Limb (tissue), 2 donors: ENCODE measurements around the gene IQCM.

Experiments used
- DNase-seq, 2 donors: peaks; one replicate each; pipeline ENCODE4 v3.0.0-alpha.2; 2016; ENCODE audit errors: extremely low spot score in 2 of 2

The IQCM gene, protein sequence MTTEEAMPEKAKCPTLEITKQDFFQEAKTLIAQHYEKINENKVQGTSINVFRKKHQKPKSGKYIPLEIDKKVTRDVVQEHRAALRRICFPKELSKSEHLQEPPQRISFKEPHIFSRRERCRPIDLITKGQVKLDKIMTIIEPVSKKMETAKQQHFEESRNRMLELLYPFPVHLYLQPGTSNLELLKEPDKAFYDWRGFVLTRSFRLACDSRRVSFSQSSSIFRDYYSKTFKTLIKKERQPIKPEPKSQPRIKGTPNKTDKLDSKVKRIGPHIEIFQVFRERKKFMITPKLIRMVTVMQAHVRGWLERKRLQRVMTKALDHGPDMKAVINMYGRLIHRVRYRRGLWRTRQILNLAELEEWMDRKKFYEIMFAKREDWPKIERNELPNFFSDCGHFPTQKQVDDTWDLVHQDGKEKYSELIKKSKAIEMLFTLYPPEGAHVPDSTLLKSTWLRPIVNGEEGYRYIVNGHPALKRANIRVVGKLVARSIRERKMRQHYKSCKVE

DNA sequence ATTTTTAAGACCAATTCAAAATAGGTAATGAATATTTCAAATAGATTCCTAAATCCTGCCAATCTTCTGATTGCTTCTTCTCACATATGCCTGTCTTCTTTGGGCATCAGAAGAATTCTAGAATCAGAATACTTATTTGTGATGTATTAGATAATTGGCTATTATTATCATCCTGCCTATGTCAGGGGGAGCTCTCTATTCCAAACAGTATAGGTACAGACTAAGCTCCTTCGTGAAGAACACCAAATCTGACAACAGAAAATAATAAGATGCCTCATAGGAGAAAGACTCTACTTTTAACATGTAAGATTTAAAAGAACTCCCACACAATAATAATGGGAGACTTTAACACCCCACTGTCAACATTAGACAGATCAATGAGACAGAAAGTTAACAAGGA, at the start of gene IQCM:
IQCM (minus strand) TSS at position 101 of the 400 bp plus-strand sequence. CDS start 73,152 bp downstream, outside the sequence.
- DNase-seq: no peak

DNA sequence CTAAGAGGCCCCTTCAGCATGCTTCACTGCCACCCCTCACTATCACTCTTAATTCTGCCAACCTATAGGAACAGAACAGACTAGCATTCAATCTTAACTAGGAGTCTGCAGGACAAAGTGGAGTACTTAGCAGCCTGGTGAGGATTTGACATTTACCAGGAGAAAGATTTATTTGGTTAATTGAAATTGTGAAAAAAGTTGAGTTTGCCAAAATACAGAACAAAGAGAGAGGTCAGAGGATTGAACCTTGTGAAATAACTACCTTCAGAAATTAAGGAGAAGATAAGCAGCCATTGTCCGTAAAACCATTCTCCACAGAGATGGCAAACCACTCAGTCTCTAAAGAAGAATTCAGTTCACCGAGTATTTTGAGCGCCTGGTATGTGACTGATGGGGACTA, 41.8 kb upstream of the IQCM start:
- DNase-seq: no peak

DNA sequence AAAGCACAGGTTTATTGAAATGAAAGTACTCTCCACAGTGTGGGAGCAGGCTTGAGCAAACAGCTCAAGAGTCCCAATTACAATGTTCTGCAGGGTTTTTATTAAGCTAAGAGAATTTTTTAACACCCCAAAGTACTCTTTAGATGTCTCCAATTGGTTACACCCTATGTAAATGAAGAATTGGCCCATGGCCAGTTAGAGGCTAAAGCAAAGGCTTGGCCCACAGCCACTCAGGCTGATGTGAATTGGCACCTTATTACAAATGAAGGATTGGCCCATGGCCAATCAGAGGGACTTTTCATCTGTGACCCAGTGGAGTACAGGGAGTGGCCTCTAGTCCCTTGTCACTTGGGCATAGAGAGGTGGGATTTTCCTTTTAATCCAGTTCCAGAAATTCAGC, 30.1 kb upstream of the IQCM start:
- no peak for DNase-seq

DNA sequence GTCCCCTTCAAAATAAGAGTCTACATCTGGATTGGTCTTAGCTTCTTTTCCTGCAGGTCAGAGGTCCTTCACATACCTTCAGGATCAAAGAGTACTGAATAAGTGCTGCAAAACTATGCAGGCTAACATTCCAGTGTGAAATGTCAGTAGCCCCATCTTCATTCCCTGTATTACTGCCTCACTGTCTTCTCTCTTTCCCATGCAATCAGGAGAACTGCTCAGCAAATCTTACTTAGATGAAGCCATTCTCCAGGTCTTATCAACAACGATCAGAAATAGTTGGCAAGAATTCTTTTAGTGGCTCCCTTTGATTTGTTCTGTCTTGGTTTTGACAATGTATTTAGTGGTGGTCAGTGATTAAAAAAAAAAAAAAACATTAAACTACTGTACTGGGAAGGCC, 26.0 kb upstream of the IQCM start:
- no peak for DNase-seq

DNA sequence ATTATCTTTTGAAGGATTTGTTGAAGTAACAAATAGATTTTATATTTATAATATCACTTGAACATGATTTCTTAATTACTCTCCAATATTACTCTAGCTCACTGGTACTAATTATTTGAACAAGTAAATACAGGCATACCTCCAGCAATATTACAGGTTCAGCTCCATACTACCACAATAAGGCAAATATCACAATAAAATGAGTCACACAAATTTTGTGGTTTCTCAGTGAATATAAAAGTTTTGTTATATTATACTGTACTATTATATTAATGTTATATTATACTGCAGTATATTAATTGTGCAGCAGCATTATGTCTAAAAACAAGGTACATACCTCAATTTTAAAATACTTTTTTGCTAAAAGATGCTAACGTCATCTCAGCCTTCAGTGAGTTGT, 22.4 kb upstream of the IQCM start:
- DNase-seq: no peak

DNA sequence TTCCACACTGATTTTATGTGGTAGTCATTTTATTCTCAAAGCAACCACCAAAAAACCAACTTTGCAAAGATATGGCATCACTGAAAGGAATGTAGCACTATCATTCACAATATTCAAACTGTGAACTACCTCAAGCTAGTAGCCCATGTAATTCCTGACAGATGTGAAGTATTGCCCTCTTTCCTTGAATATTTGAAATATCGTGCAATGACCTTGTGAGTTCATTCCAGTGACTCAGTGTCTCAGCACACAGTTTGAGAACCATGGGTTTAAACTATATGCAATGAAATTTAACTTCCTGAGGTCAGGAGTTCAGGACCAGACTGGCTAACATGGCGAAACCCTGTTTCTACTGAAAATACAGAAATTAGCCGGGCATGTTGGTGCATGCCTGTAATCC, 20.9 kb upstream of the IQCM start:
- DNase-seq: no peak

DNA sequence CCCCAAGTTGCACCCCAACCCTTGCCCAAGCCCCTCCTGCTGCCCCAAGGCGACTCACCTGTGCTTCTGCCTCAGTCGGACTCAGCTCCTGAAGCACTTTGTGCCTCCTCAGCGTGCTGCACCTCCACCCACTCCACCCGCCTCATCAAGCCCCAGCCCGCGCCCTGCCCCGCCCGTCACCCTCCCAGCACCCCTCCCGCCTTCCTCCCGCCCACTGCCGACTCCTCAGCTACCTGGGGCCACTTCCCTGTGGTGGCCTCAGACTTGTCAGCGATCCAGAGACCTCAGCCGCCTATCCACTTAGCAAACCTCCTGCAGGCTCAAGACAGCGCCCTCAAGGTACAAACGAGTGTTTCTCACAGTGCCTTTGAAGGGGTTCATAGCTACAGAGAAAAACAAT, 19.6 kb upstream of the IQCM start:
- no peak for DNase-seq

DNA sequence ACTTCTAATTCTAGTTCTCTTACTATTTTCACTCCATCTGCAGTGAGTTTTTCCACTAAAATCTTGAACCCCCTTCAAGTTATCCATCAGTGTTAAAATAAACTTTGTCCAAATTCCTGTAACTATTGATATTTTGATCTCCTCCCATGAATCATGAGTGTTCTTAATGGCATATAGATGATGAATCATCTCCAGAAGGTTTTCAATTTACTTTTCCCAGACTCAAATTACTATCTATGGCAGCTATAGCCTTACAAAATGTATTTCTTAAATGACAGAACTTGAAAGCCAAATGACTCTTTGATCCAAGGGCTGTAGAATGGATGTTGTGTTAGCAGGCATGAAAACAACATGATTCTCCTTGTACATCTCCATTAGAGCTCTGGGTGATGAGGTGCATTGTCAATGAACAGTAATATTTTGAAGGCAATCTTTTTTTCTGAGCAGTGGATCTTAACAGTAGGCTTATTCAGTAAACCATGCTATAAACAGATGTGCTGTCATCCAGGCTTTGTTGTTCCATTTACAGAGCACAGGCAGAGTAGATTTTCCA, 16.1 kb upstream of the IQCM start:
- DNase-seq: no peak

DNA sequence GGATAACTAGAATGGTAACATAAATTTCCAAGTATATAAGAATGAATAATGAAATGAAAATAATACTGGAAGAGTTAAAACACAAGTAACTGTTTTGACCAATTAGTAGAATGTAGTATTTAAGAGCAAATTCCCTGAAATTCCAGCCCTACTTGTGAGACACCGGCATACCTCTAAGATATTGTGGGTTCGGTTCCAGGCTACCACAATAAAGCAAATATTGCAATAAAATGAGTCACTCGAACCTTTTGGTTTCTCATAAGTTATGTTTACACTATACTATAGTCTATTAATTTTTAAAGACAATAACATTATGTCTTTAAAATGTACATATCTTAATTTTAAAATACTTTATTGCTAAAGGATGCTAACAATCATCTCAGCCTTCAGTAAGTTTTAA, 15.2 kb upstream of the IQCM start:
- no peak for DNase-seq

DNA sequence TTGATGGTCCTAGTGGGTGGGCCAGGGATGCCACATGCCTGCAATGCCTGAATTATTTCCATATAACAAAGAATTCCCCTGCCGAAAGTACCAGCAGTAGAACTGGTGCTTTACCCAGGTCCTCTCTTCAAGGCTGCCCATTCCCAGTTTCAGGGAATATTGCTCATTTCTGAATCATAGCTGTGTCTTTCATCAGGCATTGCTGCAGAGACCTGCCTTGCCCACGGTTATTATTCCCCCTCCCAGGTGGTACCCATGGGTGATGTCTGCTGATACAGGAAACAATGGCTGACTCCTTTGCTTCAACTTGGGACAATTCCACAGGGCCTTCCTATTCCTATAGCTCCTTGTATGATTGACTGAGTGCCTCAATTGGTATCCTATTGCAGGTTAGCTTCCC, 9.7 kb upstream of the IQCM start:
- no peak for DNase-seq

DNA sequence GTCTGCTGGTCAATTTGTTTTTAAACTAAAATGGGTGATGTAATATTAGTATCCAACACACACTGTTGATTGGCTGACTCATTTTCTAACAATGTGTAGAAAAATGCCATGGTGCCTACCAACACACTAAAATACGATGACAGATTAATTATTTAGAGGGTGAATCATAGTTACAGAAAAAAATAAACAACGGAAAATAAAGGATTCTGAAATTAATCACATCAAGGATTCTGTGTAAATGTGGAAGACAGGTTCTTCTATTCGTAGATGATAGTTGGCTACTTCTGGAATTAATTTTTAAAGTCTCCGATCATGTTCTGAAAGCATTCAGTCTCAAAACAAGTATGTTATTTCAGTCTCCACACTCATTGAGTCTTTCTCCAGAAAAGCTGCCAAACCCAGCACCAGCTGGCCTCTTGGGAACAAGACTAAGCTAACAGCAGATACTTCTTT, 8.2 kb upstream of the IQCM start:
- DNase-seq: no peak

DNA sequence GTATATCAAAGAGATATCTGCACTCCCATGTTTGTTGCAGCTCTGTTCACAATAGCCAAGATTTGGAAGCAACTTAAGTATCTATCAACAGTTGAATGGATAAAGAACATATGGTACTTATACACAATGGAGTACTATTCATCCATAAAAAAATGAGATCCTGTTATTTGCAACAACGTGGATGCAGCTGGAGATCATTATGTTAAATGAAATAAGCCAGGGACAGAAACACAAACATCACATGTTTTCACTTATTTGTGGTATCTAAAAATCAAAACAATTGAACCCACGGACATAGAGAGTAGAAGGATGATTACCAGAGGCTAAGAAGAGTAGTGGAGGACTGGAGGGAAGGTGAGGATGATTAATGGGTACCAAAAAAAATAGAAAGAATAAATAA, 14.2 kb downstream of the IQCM start:
- no peak for DNase-seq

DNA sequence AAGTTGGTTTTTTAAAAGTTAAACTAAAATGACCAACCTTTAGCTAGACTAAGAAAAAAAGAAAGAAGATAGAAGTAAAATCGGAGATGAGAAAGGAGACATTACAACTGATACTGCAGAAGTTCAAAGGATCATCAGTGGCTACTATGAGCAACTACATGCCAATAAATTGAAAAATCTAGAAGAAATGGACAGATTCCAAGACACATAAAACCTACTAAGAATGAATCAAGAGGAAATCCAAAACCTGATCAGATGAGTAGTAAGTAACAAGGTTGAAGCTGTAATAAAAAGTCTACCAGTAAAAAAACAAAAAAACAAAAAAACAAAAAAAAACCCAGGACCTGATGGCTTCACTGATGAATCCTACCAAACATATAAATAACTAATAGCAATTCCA, 16.1 kb downstream of the IQCM start:
- DNase-seq: no peak

DNA sequence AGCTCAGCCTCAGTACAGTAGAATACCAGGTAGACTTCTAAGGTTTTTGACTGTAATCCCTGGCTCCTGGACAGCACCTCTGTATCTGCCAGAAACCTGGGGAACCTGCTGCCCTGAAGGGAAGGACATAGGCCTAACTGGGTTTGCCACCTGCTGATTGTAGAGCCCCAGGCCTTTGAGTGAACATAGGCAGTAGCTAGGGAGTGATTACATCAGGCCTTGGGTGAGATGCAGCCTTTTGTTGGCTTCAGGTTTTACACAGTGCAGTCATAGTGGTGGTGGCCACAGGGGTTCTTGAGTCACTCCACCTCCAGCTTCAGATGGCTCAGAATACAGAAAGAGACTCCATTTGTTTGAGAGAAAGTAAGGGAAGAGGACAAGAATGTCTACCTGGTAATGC, 19.3 kb downstream of the IQCM start:
- DNase-seq: no peak

DNA sequence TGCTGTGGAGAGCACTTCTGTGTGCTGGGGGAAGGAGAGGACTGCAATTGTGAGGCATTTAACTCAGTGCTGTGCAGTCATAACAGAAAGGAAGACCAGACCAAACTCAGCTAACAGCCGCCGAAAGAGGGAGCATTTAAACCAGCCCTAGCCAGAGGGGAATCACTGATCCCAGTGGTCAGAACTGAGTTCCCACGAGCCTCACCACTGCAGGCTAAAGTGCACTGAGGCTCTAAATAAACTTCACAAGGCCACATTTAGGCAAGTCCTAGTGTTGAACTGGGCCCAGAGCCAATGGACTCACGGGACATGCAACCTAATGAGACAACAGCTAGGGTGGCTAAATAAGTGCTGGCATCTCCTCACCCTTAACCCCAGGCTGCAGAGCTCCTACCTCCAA, 20.4 kb downstream of the IQCM start:
- DNase-seq: no peak

DNA sequence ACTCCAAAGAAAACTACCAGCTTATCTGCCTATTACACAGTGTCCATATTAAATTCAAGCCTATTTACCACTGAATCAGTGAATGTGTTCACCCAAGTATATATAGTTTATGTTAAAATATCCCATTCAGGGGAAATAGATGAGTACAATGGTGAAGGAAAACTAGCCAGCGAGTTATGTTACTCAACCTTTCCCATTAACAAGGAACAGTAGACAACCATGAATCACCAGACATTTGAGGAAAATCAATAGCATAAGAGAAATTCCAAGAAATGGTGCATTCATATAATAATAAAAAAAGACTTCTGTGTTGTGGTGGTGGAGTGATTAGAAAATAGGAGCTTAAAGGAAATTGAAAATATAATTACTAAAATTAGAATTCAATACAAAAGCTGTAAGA, 21.3 kb downstream of the IQCM start:
- DNase-seq: no peak

DNA sequence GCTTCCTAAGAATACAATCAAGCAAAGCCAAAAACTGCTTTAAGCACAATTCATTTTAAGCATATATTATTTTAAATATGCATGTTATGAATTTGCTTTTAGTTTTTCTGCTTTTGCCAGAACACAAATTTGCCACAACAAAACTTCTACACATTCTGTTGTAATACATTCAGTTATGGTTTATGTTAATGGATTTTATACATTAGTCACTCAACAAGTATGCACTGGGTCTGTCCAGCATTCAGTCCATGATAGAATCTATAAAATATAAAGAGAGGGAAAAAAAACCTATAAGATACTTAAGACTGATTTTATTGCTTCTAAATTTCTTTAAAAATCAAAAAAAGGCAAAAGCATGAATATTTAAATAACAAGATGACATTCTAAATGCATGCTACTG, 22.2 kb downstream of the IQCM start:
- DNase-seq: no peak

DNA sequence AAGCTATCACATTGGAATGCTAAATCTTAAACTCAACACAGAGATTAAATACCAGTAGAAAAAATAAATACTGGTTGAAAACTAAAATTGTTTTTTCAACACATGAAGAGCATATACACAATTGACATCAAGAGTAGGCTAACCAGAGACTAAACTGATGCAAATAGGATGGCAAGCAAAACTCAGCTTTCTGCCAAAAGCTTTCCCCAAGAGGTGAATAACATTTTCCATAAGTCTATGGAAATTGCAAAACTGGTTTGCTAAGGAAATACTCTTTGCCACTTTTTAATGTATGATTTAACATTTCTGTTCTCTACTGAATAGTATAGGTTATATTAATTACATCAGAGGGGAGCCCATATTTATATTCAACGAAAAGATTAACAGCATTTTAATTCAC, 23.8 kb downstream of the IQCM start:
- peak in 1 of 2 donors; percentile 13 for DNase-seq

DNA sequence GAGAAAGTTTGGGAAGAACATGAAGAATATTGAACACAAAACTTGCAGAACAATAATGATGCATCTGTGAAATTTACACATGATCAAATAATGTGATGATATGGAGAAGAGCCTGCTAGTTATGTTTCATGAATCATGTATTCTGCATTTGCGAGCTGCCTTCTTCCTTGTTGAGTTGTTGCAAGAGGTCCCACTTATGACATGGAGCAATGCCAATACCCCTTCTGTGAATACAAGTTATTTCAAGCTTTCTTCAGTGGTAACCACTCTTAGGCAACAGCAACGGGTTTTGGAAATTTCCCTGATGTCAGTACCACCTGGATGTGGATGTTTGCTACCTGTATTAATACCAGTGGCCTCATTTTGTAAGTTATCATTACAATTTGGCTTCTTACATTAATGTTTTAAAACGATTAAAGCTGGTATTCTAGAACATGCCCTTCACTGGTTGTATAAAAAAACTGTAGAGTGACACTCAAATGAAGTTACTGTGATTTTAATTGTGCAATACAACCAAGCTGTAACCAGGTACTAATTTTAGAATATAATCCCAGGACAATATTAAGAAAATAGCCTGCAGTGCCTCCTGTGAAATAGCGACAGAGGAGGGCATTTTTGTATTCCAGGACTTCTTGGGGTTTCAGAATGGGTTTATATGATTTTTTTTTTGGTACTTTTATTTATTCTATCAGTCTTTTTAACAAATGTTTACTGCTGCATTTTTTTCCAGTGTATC, 25.3 kb downstream of the IQCM start:
- no peak for DNase-seq

DNA sequence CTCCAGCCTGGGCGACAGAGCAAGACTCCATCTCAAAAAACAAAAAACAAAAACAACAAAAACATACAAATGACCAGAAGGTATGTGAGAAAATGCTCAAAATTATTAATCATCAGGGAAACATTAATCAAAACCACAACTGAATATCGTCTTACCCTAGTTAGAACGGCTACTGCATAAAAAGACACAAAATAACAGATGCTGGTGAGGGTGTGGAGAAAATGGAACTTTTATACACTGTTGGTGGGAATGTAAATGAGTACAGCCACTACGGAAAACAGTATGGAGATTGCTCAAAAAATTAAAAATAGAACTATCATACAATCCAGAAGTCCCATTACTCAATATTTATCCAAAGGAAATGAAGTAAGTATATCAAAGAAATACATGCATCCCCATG, 27.3 kb downstream of the IQCM start:
- DNase-seq: no peak

DNA sequence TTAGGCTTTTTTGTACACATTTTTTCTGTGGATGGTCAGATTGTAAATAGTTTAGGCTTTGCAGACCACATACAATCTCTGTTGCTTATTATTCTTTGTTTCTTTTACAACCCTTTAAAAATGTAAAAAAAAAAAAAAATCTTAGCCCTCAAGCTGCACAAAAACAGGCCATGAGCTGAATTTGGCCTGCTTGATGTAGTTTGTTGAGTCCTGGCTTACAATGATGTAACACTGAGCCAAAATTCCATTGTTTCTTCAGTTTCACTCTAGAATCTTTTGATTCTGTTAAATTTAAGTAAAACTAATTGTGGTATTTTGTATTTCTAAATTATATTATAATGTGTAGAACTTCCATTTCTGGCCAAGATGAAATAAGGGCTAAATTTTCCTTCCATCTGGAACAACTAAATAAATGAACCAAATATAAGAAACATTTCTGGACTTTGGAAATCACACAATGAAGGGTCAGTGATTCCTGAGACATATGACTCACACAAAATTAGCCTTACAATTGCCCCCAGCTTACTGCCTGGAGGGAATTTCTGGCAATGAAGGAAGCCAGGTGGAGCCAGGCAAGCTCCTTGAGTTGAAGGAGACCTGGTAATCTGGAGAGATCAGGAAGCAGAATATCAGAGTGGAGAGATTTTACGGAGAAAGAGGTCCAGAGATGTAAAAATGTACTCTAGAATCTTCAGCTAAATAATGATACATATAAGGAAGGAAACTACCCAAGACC, 29.8 kb downstream of the IQCM start:
- DNase-seq: no peak

DNA sequence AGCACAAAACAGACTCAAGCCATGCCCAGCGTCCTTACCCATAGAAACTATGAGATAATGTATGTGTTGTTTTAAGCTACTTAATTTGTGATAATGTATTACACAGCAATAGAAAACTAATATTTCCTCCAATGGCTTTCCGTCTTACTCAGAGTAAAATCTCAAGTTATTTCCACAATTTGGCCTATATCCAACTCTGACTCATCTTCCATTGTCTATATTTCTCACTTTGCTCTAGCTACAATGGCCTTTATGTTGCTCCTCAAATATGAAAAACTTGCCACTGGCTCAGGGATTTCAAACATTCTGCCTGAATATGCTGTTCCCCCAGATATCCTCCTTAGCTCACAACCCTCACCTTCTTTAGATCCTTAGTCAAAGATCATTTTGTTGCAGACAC, 31.6 kb downstream of the IQCM start:
- no peak for DNase-seq
